PFSK-1 (cell line): Measurements from ENCODE around the gene OR6S1.

Experiments used
- FOXP2 ChIP-seq: optimal IDR thresholded peaks from 2 replicates; pipeline ENCODE3; 2011; ENCODE audit warnings: borderline replicate concordance, control low read depth, inconsistent platforms; ENCODE audit not compliant: insufficient read depth; ENCODE audit errors: extremely low read length, extremely low read depth
- POLR2AphosphoS5 ChIP-seq: IDR thresholded peaks from 2 replicates; pipeline ENCODE4 v1.6.1; 2012; ENCODE audit warnings: low read depth, mild to moderate bottlenecking, control low read depth, low read length, moderate library complexity
- SIN3A ChIP-seq: IDR thresholded peaks from 2 replicates; pipeline ENCODE4 v1.6.1; 2012; ENCODE audit warnings: mild to moderate bottlenecking, low read length, moderate library complexity, borderline replicate concordance; ENCODE audit not compliant: insufficient read depth
- TAF1 ChIP-seq: IDR thresholded peaks from 2 replicates; pipeline ENCODE4 v1.6.1; 2012; ENCODE audit warnings: low read length, control low read depth, borderline replicate concordance; ENCODE audit not compliant: insufficient read depth
- TF ChIP-seq, protein P1 (sequence below), 2 experiments: IDR thresholded peaks; 2 replicates each; pipeline versions ENCODE4 v1.6.1 to v1.8.0; 2011 to 2012; ENCODE audit warnings: low read depth in 2 of 2, low read length in 2 of 2, control low read depth in 1 of 2, inconsistent platforms in 1 of 2, mild to moderate bottlenecking in 1 of 2, moderate library complexity in 1 of 2; ENCODE audit not compliant: insufficient read depth in 1 of 2

Gene OR6S1

DNA sequence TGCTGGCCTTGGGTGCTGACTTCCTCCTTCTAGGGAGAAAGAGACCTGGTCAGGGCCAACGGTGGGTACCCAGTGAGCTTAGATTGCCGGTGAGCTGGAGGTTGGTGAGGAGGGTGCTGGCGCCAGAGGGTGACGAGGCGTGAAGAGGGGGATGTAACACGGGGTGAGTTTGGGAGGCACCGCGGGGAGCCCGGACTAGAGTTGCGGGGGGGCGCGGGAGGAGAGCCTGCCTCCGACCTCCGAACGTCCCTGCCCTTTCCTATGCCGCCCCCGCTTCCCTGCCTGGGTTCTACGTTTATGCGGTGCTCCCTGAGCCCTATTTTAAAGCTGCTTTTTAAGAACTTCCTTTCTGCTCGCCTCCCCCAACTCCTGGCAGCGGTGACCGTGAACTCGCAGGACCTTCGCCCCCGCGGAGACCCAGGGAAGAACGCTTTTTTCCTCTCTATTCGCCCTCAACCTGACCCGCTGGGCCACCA lies 18.6 kb downstream of the OR6S1 start:
- TF ChIP-seq SIN3A (no peak), POLR2AphosphoS5 (no peak), FOXP2 (no peak), TAF1 (no peak)
- TF ChIP-seq, protein P1, sequence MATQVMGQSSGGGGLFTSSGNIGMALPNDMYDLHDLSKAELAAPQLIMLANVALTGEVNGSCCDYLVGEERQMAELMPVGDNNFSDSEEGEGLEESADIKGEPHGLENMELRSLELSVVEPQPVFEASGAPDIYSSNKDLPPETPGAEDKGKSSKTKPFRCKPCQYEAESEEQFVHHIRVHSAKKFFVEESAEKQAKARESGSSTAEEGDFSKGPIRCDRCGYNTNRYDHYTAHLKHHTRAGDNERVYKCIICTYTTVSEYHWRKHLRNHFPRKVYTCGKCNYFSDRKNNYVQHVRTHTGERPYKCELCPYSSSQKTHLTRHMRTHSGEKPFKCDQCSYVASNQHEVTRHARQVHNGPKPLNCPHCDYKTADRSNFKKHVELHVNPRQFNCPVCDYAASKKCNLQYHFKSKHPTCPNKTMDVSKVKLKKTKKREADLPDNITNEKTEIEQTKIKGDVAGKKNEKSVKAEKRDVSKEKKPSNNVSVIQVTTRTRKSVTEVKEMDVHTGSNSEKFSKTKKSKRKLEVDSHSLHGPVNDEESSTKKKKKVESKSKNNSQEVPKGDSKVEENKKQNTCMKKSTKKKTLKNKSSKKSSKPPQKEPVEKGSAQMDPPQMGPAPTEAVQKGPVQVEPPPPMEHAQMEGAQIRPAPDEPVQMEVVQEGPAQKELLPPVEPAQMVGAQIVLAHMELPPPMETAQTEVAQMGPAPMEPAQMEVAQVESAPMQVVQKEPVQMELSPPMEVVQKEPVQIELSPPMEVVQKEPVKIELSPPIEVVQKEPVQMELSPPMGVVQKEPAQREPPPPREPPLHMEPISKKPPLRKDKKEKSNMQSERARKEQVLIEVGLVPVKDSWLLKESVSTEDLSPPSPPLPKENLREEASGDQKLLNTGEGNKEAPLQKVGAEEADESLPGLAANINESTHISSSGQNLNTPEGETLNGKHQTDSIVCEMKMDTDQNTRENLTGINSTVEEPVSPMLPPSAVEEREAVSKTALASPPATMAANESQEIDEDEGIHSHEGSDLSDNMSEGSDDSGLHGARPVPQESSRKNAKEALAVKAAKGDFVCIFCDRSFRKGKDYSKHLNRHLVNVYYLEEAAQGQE (IDR thresholded peaks at IDR 0.05; ENCODE audit: insufficient read depth in 1 of 2, low read depth in 2 of 2, low read length in 2 of 2), result no peak

DNA sequence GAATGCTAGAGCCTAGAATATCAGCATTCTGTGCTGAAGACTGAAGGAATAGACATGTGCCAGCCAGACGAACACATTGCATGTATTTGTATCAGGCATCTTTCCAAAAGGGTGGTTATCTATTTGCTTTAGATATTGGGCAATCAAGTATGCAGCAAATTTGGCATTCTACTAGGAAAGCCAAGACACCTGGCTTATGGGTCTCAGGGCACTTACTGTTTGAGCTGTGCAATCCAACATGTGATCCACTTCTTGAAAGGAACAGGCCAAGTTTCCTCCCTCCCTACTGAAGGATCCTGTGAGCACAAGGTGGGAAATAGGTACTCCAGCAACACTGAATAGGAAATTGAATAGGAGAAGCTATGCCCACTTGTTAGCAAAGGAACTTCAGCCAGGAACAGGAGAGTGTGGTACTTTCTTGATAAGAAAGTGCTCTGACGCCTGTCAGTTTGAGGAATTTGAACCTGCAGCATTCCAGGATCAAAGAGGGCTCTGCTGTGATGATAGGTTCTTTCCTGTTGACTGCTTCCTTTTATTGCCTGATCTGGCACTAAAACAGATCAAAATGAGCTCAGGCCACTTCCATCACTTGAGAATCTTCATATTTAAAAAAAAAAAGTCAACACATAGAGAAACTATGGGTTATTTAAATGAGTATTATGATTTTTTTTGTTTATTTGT lies 20.6 kb downstream of the OR6S1 start:
- TF ChIP-seq FOXP2 (no peak), POLR2AphosphoS5 (no peak), TAF1 (no peak), SIN3A (no peak)
- TF ChIP-seq, protein P1 (IDR thresholded peaks at IDR 0.05; ENCODE audit: insufficient read depth in 1 of 2, low read depth in 2 of 2, low read length in 2 of 2), result no peak

GRCh38 chr14:20618271-20618749 lies 23.2 kb downstream of the OR6S1 start:
- TF ChIP-seq SIN3A (no peak), FOXP2 (no peak), POLR2AphosphoS5 (no peak), TAF1 (no peak)
- TF ChIP-seq, protein P1 (IDR thresholded peaks at IDR 0.05; ENCODE audit: insufficient read depth in 1 of 2, low read depth in 2 of 2, low read length in 2 of 2), result no peak

DNA sequence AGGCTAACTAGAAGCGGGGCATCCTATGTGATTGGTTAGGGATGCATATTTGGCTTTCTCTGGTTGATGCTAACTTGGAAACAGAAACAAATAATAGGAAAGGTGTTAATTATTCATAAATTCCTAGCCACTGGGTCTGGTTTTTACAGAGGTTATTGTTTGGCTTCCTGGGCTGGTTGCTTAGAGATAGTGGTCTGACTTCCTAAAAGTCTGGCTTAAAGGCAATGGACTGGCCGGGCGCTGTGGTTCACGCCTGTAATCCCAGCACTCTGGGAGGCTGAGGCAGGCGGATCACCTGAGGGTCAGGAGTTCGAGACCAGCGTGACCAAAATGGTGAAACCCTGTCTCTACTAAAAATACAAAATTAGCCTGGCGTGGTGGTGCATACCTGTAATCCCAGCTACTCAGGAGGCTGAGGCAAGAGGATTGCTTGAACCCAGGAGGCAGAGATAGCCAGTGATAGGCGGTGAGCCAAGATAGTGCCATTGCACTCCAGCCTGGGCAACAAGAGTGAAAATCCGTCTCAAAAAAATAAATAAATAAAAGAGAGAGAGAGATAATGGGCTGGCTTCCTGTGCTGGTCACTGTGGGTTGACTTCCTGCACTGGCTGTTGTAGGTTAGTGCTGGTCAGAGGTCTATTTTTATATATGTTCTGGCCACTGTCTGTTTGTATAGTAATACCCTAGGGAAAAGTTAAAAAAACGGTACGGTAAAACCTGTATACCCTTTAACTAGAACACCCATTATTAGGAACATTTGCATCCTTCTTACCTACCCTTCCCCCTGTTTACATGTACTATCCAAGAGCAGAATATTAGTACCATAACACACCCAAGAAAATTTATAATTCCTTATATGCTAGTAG lies 24.1 kb downstream of the OR6S1 start:
- TF ChIP-seq FOXP2 (no peak), SIN3A (no peak), TAF1 (no peak), POLR2AphosphoS5 (no peak)
- TF ChIP-seq, protein P1 (IDR thresholded peaks at IDR 0.05; ENCODE audit: insufficient read depth in 1 of 2, low read depth in 2 of 2, low read length in 2 of 2), result no peak
